Skeletal muscle cell (primary cell): Measurements from ENCODE around the gene RHOT2.

Source experiments
- DNase-seq: peaks from one replicate; pipeline ENCODE4 v3.0.0-alpha.2; 2010; ENCODE audit warnings: low read depth
- H3K4me3 ChIP-seq: 2 replicates; pipeline ENCODE4 v1.5.1; 2011; ENCODE audit warnings: low read depth, mild to moderate bottlenecking, control low read depth, low read length, moderate library complexity

Gene RHOT2

GRCh38 chr16:678209-678857 lies 10.4 kb downstream of the RHOT2 start:
- no peak for DNase-seq

GRCh38 chr16:678858-679813 lies 11.2 kb downstream of the RHOT2 start:
- no peak for DNase-seq
- peak overlapping the region; percentile 56 for H3K4me3 ChIP-seq

More at GRCh38 chr16:678209-678857, 10.4 kb downstream of the RHOT2 start:
- no peak overlapping the region for H3K4me3 ChIP-seq

GRCh38 chr16:679814-680624 lies 12.1 kb downstream of the RHOT2 start, which contains the start of gene STUB1:
TSS of gene STUB1 (plus strand) at chr16:680410. CDS start at chr16:680526, 116 bp downstream.
- no peak for DNase-seq
- H3K4me3 ChIP-seq: peak within 1 kb of the TSS; percentile 86

- peak overlapping the region; percentile 86 for H3K4me3 ChIP-seq
- DNase-seq: no peak
Measured at GRCh38 chr16:680625-680945, 12.7 kb downstream of the RHOT2 start.

- peak overlapping the region; percentile 86 for H3K4me3 ChIP-seq
- no peak for DNase-seq
Measured at GRCh38 chr16:680967-681745, 13.2 kb downstream of the RHOT2 start.

- H3K4me3 ChIP-seq: peak overlapping the region; percentile 86
- no peak for DNase-seq
Measured at GRCh38 chr16:681746-682427, 14.0 kb downstream of the RHOT2 start.

GRCh38 chr16:682493-683395 lies 14.8 kb downstream of the RHOT2 start:
- DNase-seq: no peak
- peak overlapping the region; percentile 68 for H3K4me3 ChIP-seq

GRCh38 chr16:683396-684070 lies 15.6 kb downstream of the RHOT2 start:
- no peak for DNase-seq
- peak overlapping the region; percentile 68 for H3K4me3 ChIP-seq

GRCh38 chr16:684071-684794 lies 16.3 kb downstream of the RHOT2 start, which contains the start of gene JMJD8:
TSS of gene JMJD8 (minus strand) at chr16:684334. CDS start at chr16:684319, 15 bp downstream.
- peak; percentile 79 for DNase-seq
- H3K4me3 ChIP-seq: peak within 1 kb of the TSS; percentile 68

- no peak for DNase-seq
- H3K4me3 ChIP-seq: no peak overlapping the region
Measured at GRCh38 chr16:684961-685696, 17.2 kb downstream of the RHOT2 start.

- no peak for DNase-seq
Measured at GRCh38 chr16:685967-686366, 18.0 kb downstream of the RHOT2 start.

GRCh38 chr16:686459-687260 lies 18.7 kb downstream of the RHOT2 start:
- no peak overlapping the region for H3K4me3 ChIP-seq
- DNase-seq: no peak

More at GRCh38 chr16:685967-686366, 18.0 kb downstream of the RHOT2 start:
- no peak overlapping the region for H3K4me3 ChIP-seq

- no peak for DNase-seq
- H3K4me3 ChIP-seq: no peak overlapping the region
Measured at GRCh38 chr16:687499-687898, 19.6 kb downstream of the RHOT2 start.

GRCh38 chr16:689175-689897 lies 21.4 kb downstream of the RHOT2 start:
- DNase-seq: no peak
- H3K4me3 ChIP-seq: peak overlapping the region; percentile 77
